Gastrocnemius medialis (tissue), 4 donors: ENCODE data around the gene ENDOG.

Experiments
- CTCF ChIP-seq, 5 experiments: fragments of 450-650 bp in 3 of 5; fragments of 200-600 bp in 2 of 5; sonication (generic) in 2 of 5; IDR thresholded peaks in 4 of 5; conservative IDR thresholded peaks in 1 of 5; 1 replicate in 4 of 5; 2 replicates in 1 of 5; pipeline ENCODE4 v1.5.1; 2016 to 2019; ENCODE audit warnings: antibody characterized with exemption in 5 of 5, mild to moderate bottlenecking in 3 of 5, moderate library complexity in 3 of 5
- POLR2A ChIP-seq, 2 donors: fragments of 450-650 bp; IDR thresholded peaks; one replicate each; pipeline ENCODE4 v1.6.1; 2017; ENCODE audit warnings: antibody characterized with exemption in 2 of 2, mild to moderate bottlenecking in 2 of 2, moderate library complexity in 2 of 2

- TF ChIP-seq CTCF (IDR thresholded peaks at IDR 0.05 in 4 of 5, conservative IDR thresholded peaks at IDR 0.05 in 1 of 5) = no peak
- no peak for TF ChIP-seq POLR2A (IDR thresholded peaks at IDR 0.05)
These were observed 22.2 kb downstream of the ENDOG start for GRCh38 chr9:128840524-128840923.
